Glutamatergic neuron (in vitro differentiated cells): Measurements from ENCODE around the gene USP35. TPM values are rescaled to one million over a fixed set of nuclear protein-coding genes. Genes with fewer than 3 reads are reported as not detected.

Source experiments
- DNase-seq: peaks from one replicate; pipeline ENCODE4 v3.0.0; 2022
- H3K27ac Mint-ChIP-seq: one replicate; pipeline ENCODE4 v1.8.0; 2020; ENCODE audit warnings: mild to moderate bottlenecking, mixed read lengths, inconsistent platforms; ENCODE audit not compliant: unreplicated experiment
- H3K27me3 Mint-ChIP-seq: one replicate; pipeline ENCODE4 v1.8.0; 2020; ENCODE audit warnings: mild to moderate bottlenecking, moderate library complexity, mixed read lengths, inconsistent platforms; ENCODE audit not compliant: unreplicated experiment
- H3K36me3 Mint-ChIP-seq: one replicate; pipeline ENCODE4 v1.8.0; 2020; ENCODE audit warnings: mild to moderate bottlenecking, mixed read lengths, inconsistent platforms; ENCODE audit not compliant: unreplicated experiment
- H3K4me1 Mint-ChIP-seq: one replicate; pipeline ENCODE4 v1.8.0; 2020; ENCODE audit warnings: mild to moderate bottlenecking, low read depth, mixed read lengths, inconsistent platforms; ENCODE audit not compliant: unreplicated experiment
- H3K4me3 Mint-ChIP-seq: one replicate; pipeline ENCODE4 v1.8.0; 2020; ENCODE audit warnings: mild to moderate bottlenecking, mixed read lengths, inconsistent platforms; ENCODE audit not compliant: unreplicated experiment
- H3K9me3 Mint-ChIP-seq: one replicate; pipeline ENCODE4 v1.8.0; 2020; ENCODE audit warnings: mild to moderate bottlenecking, moderate library complexity, mixed read lengths, inconsistent platforms; ENCODE audit not compliant: unreplicated experiment
- CTCF ChIP-seq: fragments of 200-600 bp; sonication (generic); IDR thresholded peaks from one replicate; pipeline ENCODE4 v1.5.0; 2021; ENCODE audit not compliant: partially characterized antibody, unreplicated experiment
- total RNA-seq: library from RNA; stranded (reverse); fragmentation: NEBNext Ultra II Directional; extraction: Animal tissue kit (Norgen Biotek cat#: 25700); gene quantifications from one replicate; pipeline ENCODE4 v1.2.1, GENCODE V29; 2021; ENCODE audit not compliant: unreplicated experiment

USP35 gene
- total RNA-seq, 1 donor from 2014 or later = 34.2 TPM

GRCh38 chr11:78237293-78238046, 48.8 kb downstream of the USP35 start:
- DNase-seq = no peak
- H3K4me3 Mint-ChIP-seq = no peak overlapping the region
- no peaks in the 10 kb centered on the region for H3K4me1 Mint-ChIP-seq
- no peak for TF ChIP-seq CTCF
- peaks cover 11% of the 10 kb centered on the region for H3K27me3 Mint-ChIP-seq
- H3K9me3 Mint-ChIP-seq = peaks cover 32% of the 10 kb centered on the region
- no peak overlapping the region for H3K27ac Mint-ChIP-seq
- H3K36me3 Mint-ChIP-seq = peaks cover 35% of the 10 kb centered on the region

DNA sequence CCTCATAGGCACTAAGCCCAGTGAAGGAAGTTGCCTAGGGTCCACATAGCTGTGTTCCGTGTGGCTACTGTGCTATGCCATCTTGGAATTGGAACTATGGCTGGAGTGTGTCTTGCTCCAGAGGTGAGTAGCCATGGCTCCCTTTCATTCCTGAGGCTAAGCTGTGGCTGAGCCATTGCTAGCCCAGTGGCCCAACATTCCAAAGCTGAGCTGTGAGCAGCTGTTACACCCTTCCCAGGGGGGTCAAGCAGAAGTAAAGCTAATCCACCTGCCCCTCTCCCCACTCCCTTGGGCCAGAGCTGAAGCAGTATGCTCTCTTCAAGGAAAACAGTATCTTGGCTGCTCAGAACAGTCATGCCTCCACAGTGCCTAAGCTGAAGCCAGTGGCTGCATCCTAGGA, 51.1 kb downstream of the USP35 start:
- no peak for DNase-seq

DNA sequence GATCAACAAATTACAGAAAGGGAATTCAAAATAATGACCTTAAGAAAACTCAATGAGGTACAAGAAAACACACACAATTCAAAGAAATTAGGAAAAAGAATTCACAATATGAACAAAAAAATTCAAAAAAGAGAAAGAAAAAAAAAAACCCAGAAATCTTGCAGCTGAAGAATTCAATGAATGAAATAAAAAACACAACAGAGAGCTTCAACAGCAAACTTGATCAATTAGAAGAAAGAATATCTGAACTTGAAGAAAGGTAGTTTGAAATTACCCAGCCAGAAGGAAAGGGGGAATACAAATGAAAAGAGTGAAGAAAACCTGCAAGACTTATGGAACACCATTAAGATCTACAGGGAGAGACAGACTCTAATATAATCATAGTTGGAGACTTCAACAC, 52.8 kb downstream of the USP35 start:
- Mint-ChIP-seq H3K9me3 (peaks cover 26% of the 10 kb centered on the region), H3K4me1 (no peaks in the 10 kb centered on the region), H3K27me3 (peaks cover 13% of the 10 kb centered on the region), H3K36me3 (peaks cover 37% of the 10 kb centered on the region), H3K4me3 (no peak overlapping the region), H3K27ac (no peak overlapping the region)
- TF ChIP-seq CTCF = no peak
- no peak for DNase-seq

More for the DNA sequence above, 51.1 kb downstream of the USP35 start:
- Mint-ChIP-seq H3K4me3 (no peak overlapping the region), H3K27ac (no peak overlapping the region), H3K9me3 (peaks cover 29% of the 10 kb centered on the region), H3K27me3 (peaks cover 13% of the 10 kb centered on the region), H3K36me3 (peaks cover 38% of the 10 kb centered on the region), H3K4me1 (no peaks in the 10 kb centered on the region)
- no peak for TF ChIP-seq CTCF

DNA sequence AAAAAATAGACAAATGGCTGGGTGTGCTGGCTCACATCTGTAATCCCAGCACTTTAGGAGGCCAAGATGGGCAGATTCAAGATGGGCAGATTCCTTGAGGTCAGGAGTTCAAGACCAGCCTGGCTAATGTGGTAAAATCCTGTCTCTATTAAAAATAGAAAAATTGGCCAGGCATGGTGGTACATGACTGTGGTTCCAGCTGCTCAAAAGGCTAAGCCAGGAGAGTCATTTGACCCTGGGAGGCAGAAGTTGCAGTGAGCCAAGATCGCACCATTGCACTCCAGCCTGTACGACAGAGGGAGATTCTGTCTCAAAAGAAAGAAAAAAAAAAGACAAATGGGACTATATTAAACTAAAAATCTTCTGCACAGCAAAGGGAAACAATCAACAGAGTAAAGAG, 55.4 kb downstream of the USP35 start:
- H3K9me3 Mint-ChIP-seq = peaks cover 21% of the 10 kb centered on the region
- H3K36me3 Mint-ChIP-seq = peaks cover 35% of the 10 kb centered on the region
- no peak overlapping the region for H3K27ac Mint-ChIP-seq
- H3K4me1 Mint-ChIP-seq = no peaks in the 10 kb centered on the region
- no peak overlapping the region for H3K4me3 Mint-ChIP-seq
- H3K27me3 Mint-ChIP-seq = peaks cover 11% of the 10 kb centered on the region
- no peak for TF ChIP-seq CTCF
- DNase-seq = no peak

- H3K4me3 Mint-ChIP-seq = no peak overlapping the region
- H3K9me3 Mint-ChIP-seq = peaks cover 21% of the 10 kb centered on the region
- no peak for DNase-seq
- H3K27me3 Mint-ChIP-seq = peaks cover 11% of the 10 kb centered on the region
- H3K4me1 Mint-ChIP-seq = no peaks in the 10 kb centered on the region
- H3K36me3 Mint-ChIP-seq = peaks cover 35% of the 10 kb centered on the region
- TF ChIP-seq CTCF = no peak
- no peak overlapping the region for H3K27ac Mint-ChIP-seq
Measured at GRCh38 chr11:78244546-78245255, 56.0 kb downstream of the USP35 start.
